HL-60 (cell line): Measurements from ENCODE around the gene SP140L.
A peak's percentile ranks its signal among the peaks of the same experiment; 100 is the strongest.

ENCODE experiments used
- DNase-seq, 2 experiments: peaks; one replicate each; pipeline ENCODE4 v3.0.0-alpha.2; 2010 to 2020; ENCODE audit warnings: low read depth in 1 of 2, low spot score in 1 of 2
- H3K27ac ChIP-seq: fragments of 250-450 bp; sonication (Bioruptor Pico); replicated peaks from 2 replicates; pipeline ENCODE4 v1.5.1; 2020; ENCODE audit warnings: mild to moderate bottlenecking, moderate library complexity
- H3K27me3 ChIP-seq: fragments of 250-450 bp; sonication (Bioruptor Pico); 2 replicates; pipeline ENCODE4 v1.5.1; 2021; ENCODE audit warnings: mild to moderate bottlenecking, moderate library complexity; ENCODE audit not compliant: insufficient read depth, poor library complexity, severe bottlenecking
- H3K4me3 ChIP-seq: replicated peaks from 2 replicates; pipeline ENCODE4 v1.5.1; 2011; ENCODE audit warnings: mild to moderate bottlenecking, control low read depth, low read length; ENCODE audit not compliant: insufficient read depth
- GABPA ChIP-seq: IDR thresholded peaks from 2 replicates; pipeline ENCODE4 v1.6.1; 2012; ENCODE audit warnings: low read depth
- POLR2AphosphoS5 ChIP-seq: IDR thresholded peaks from 2 replicates; pipeline ENCODE4 v1.6.1; 2012; ENCODE audit warnings: low read depth
- REST ChIP-seq: IDR thresholded peaks from 2 replicates; pipeline ENCODE4 v1.6.1; 2012; ENCODE audit warnings: low read depth; ENCODE audit not compliant: insufficient replicate concordance
- SPI1 ChIP-seq: IDR thresholded peaks from 2 replicates; pipeline ENCODE4 v1.6.1; 2012; ENCODE audit warnings: low read depth, mild to moderate bottlenecking, borderline replicate concordance
- TF ChIP-seq, protein P1 (sequence below): IDR thresholded peaks from one replicate; pipeline ENCODE4 v1.5.1; 2011; ENCODE audit warnings: low read length, control low read depth, inconsistent platforms; ENCODE audit not compliant: insufficient read depth

Gene SP140L

DNA sequence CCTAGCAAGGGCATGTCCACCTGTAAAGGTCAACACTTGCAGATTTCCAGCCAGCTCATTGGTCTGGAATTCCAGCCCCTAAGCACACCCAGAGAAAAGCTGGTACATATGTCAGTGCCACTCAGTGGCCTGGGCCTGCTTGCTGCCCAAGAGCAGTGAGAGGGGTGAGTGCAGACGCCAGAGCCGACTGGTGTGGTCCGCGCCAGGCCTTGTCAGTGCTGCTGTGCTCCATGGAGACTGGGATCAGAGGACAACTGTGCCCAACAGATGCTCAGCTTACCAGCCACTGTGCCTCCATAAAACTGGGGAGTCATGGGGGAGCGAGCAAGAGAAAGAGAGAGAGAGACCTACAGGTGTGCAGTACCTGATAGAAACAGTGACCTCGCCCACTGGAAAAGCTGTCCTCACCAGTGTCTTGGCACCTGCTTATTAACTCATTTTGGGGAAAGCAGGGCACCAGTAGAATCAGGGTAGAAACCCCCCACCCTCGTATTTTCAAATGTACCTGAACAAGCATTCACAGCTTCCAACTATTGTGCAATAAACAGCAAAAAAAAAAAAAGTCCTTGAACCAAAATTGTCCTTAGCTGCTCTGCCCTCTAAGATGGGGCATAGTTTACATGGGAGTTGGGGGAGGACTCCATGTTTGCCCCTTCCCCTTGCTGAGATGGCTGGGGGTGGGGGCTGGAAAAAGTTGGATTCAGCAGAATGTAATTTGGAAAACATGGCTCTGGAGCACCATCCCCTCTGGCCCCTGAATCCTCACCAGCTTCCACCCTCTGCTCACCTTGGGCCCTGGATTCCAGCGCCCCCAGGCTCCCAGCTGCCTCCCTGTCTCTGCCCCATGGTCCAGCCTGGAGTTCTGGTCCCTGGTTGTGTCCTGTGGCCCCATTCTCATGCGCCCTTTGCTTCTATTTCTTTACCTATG, 1.4 kb upstream of the SP140L start:
- no peak overlapping the region for H3K4me3 ChIP-seq
- no peak overlapping the region for H3K27ac ChIP-seq
- DNase-seq: no peak

GRCh38 chr2:230327418-230328154, 593 bp downstream of the SP140L start:
- peak overlapping the region; percentile 82 for H3K27ac ChIP-seq
- H3K4me3 ChIP-seq: peak overlapping the region; percentile 47
- TF ChIP-seq SPI1 (peak; percentile 74; the same call in 1 of the 2 replicates), GABPA (no peak)
- DNase-seq: peak in 1 of 2 experiments; percentile 59
- no peaks in the 10 kb centered on the region for H3K27me3 ChIP-seq

More for the DNA sequence above, 1.4 kb upstream of the SP140L start:
- no peaks in the 10 kb centered on the region for H3K27me3 ChIP-seq
- TF ChIP-seq SPI1 (no peak), POLR2AphosphoS5 (no peak), GABPA (no peak), REST (no peak)
- TF ChIP-seq, protein P1, sequence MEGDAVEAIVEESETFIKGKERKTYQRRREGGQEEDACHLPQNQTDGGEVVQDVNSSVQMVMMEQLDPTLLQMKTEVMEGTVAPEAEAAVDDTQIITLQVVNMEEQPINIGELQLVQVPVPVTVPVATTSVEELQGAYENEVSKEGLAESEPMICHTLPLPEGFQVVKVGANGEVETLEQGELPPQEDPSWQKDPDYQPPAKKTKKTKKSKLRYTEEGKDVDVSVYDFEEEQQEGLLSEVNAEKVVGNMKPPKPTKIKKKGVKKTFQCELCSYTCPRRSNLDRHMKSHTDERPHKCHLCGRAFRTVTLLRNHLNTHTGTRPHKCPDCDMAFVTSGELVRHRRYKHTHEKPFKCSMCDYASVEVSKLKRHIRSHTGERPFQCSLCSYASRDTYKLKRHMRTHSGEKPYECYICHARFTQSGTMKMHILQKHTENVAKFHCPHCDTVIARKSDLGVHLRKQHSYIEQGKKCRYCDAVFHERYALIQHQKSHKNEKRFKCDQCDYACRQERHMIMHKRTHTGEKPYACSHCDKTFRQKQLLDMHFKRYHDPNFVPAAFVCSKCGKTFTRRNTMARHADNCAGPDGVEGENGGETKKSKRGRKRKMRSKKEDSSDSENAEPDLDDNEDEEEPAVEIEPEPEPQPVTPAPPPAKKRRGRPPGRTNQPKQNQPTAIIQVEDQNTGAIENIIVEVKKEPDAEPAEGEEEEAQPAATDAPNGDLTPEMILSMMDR: no peak

DNA sequence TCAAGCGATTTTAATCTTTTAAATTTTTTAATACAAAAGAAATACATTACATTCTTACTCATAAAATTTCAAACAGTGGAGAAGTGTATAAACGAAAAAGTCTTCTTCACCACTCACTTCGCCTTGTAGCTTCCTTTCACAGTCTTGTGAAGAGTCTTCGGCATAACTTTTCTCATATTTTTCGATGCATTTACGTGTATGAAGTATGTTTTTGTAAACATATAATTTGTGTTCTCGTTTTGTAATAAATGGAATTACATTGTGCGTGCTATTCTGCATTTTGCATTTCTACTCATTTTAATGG, 1.1 kb downstream of the SP140L start:
- DNase-seq: no peak
- TF ChIP-seq SPI1: no peak
- TF ChIP-seq, protein P1: no peak
- TF ChIP-seq POLR2AphosphoS5: no peak
- no peak for TF ChIP-seq GABPA
- TF ChIP-seq REST: no peak
- Histone ChIP-seq H3K4me3 (no peak overlapping the region), H3K27me3 (no peaks in the 10 kb centered on the region), H3K27ac (peak overlapping the region; percentile 82)

DNA sequence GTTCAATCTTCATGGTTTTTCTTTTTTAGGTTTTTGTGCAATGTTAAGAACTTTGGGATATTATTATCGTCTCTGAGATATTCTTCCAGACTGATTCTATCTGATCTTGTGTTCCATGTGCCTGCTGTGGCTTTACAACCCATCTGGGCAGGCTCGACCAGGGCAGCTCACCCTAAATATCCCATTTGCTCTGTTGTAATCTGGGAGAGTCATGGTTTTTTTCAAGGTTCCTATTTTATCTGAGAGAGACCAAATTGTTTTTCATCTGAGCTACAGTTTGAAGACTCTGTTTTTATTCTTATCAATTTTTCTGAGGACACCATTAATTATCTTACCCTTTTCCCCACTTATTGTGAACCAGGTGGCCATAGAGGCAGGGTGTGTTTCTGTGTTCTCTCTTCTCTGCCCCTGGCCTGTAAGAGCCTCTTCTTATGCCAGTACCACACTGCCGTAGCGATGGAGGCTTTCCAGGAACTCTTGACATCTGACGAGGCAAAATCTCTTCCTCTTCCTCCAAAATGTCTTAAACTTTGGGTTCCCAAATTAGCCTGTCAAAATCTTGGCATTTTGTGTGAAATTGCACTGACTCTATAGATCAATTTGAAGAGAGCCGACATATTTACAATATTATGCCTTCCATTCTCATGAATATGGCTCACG, 3.1 kb downstream of the SP140L start:
- no peak for DNase-seq
- TF ChIP-seq SPI1 (no peak), REST (no peak), POLR2AphosphoS5 (no peak), GABPA (no peak)
- TF ChIP-seq, protein P1: no peak
- Histone ChIP-seq H3K27ac (no peak overlapping the region), H3K27me3 (no peaks in the 10 kb centered on the region), H3K4me3 (no peak overlapping the region)
